Measurements from ENCODE around the gene UBE2Z.
A peak's percentile ranks its signal among the peaks of the same experiment; 100 is the strongest.
"Not testable (repeated sequence)": the region's sequence is repeated elsewhere in the genome, so short reads cannot be mapped to it uniquely, and the experiment has no call there.

UBE2Z gene

DNA sequence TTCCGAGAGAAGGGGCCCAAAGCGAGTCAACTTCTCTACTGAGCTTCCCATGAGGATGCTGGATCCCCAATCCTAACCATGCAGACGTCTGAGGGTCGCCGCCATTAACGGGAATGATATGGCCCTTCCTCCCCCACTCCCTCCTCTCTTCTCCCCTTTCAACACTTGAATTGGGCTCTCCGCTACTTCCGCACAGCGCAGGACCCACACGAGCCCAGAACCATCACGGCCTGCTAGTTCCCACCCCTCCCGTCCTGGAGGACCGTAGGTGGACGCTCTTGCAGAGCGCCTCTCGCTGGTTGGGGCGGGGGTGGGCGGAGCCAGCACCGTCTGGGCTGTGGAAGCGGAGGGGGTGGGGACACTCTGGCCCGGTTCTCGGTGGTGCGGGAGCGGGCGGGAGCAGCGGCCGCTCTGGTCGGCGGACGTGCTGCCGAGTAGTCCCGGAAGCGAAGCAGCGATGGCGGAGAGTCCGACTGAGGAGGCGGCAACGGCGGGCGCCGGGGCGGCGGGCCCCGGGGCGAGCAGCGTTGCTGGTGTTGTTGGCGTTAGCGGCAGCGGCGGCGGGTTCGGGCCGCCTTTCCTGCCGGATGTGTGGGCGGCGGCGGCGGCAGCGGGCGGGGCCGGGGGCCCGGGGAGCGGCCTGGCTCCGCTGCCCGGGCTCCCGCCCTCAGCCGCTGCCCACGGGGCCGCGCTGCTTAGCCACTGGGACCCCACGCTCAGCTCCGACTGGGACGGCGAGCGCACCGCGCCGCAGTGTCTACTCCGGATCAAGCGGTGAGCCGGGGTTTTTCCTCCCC is at the start of gene UBE2Z:
UBE2Z (plus strand) TSS at position 361 of the 797 bp plus-strand sequence; CDS start at position 458, 97 bp downstream.
- H3K4me3 ChIP-seq (ENCODE audit: low read depth, low read length) = peak within 1 kb of the TSS; percentile 55
- DNase-seq (ENCODE audit: low read depth) = peak; percentile 90

DNA sequence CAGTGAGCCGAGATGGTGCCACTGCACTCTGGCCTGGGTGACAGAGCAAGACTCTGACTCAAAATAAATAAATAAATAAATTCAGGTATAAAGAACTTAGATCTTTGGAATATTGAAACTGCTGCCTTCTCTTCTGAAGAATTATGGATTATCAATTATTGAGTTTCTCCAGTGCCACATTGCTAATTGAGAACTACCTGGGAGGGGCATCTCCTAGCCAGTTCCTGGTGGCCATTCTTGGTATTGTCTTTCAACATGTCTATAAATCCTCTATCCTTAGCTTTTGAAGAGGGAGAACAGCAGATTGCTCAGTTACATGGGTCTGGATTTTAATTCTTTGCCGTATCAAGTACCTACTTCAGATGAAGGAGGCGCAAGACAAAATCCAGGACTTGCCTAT is 48.2 kb upstream of the UBE2Z start:
- no peak overlapping the region for H3K4me3 ChIP-seq (ENCODE audit: low read depth, low read length)
- no peak for DNase-seq (ENCODE audit: low read depth)

DNA sequence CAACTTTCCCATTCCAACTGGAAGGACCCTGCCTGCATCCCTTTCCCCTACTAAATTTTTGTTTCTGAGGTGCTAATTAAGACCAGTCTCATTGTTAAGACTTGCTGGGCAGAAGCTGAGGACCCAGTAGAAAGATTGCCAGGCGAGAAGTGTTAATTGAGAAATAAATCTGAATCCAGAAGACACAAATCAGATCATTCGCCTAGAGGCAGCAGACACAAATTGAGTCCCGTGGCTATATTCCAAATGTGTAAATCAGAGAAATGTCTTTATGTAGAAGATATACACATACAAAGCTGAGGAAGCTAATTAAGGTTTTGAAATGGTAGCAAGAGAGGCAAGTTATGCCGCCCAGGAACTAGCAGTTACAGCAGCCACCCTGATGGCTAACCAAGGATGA is 47.8 kb upstream of the UBE2Z start:
- no peak for DNase-seq (ENCODE audit: low read depth)
- no peak overlapping the region for H3K4me3 ChIP-seq (ENCODE audit: low read depth, low read length)

DNA sequence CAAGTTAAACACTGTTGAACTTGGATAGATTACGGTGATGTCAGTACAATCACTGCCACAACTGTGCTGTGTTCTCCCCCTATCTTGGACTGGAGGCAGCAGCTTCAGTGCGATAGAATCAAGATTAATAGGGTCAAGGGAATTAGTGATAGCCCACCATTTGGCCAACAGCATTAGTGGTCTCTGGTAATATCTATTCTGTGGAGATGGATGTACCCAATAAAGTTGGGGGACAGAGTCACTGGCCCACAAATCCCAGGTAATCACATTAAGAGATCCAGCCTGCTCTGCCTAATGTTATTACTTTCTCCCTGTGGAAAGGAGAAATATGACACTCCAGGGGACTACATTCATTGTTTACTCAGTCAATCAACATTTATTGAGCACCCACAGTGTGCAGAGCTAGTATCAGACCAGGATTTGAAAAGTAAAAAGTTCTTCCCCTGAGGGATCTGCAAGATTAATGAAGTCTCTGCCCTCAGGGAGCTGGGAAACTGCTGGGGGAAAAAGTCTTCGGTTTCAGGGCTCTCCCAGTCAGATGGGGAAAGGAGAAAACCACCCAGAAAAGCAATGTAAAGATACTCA is 39.2 kb upstream of the UBE2Z start:
- H3K4me3 ChIP-seq (ENCODE audit: low read depth, low read length) = no peak overlapping the region
- DNase-seq (ENCODE audit: low read depth) = no peak

DNA sequence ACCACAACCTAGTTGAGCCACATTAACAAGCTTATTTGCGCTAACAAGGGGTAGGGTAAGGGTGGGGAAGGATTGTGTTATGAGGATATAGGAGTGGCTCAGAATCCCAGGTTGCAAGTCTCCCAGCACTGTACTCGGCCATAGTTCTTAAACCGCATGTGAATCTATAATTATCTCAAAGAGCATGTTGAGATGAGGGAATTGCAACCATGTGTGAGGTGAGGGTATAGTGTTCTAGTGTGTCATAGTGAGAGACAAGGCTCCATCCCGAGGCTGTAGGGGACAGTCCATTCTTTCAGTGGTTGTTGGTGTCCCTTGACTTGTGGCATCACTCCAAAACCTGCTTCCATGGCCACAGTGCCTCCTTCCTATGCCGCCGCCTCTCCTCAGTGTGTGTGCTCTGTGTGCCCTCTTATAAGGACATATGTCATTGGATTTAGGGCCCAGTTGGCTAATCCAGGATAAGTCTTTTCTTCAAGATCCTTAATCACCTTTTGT is 38.3 kb upstream of the UBE2Z start:
- DNase-seq (ENCODE audit: low read depth) = no peak
- H3K4me3 ChIP-seq (ENCODE audit: low read depth, low read length) = no peak overlapping the region

DNA sequence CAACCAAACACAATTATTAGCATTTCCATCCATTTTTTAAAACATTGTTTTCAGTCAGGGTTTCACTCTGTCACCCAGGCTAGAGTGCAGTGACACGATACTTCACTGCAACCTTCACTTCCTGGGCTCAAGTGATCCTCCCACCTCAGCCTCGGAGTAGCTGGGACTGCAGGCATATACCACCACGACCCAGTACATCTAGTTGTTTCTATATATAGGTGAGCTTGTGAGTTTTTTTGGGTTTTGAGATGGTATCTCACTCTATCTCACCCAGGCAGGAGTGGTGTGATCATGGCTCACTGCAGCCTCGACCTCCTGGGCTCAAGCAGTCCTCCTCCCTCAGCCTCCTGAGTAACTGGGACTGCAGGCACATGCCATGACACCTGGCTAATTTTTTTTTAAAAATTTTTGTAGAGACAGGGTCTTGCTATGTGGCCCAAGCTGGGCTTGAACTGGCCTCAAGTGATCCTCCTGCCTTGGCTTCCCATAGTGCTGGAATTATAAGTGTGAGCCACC is 37.1 kb upstream of the UBE2Z start:
- DNase-seq (ENCODE audit: low read depth) = no peak
- no peak overlapping the region for H3K4me3 ChIP-seq (ENCODE audit: low read depth, low read length)

DNA sequence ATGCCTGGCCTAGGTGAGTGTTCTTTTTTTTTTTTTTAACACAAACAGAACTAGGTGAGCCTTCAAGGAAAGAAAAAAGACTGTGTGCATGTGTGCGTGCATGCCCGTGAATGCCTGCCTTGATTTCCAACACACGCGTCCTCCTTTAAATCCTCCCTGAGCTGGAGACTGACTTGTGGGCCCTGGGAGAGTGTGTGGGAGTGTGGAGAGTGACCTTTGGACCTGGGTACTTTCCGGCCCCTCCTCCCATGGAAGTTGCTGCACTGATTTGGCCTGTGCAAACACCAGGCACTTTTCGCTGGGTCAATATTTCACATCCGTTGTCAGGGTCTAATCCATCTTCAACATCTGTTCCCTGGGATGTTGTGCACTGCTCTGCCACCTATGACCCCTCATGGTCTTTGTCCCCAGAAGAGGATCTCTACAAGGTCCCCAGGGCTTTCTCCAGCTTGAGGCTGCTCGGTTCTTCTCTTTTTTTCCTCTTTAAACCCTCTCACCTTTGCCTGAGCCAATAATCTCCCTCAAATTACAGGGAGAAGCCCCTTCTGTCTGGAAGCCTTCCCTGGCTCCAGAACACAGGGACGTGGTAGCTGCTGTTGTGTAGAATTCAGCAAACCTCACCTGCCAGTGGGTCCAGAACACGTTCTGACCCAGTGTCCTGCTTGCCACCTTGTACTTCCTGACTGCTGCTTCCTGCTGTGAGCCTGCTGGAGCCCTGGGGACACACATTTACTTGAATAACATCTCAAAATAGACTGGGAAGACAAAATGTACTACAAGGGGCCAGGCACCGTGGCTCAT is 36.5 kb upstream of the UBE2Z start:
- no peak overlapping the region for H3K4me3 ChIP-seq (ENCODE audit: low read depth, low read length)
- no peak for DNase-seq (ENCODE audit: low read depth)

DNA sequence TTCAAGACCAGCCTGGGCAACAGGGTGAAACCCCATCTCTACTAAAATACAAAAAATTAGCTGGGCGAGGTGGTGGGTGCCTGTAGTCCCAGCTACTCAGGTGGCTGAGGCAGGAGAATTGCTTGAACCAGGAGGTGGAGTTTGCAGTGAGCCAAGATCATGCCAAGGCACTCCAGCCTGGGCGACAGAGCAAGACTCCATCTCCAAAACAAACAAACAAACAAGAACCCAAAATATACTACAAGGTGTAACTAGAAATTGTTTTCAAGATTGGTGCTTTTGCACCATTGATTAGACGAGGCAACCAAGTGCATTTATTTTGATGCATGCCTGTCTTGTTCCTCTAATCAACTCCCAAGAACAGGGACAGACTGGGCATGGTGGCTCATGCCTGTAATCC is 35.8 kb upstream of the UBE2Z start:
- H3K4me3 ChIP-seq (ENCODE audit: low read depth, low read length); DNase-seq (ENCODE audit: low read depth): not testable (repeated sequence)

DNA sequence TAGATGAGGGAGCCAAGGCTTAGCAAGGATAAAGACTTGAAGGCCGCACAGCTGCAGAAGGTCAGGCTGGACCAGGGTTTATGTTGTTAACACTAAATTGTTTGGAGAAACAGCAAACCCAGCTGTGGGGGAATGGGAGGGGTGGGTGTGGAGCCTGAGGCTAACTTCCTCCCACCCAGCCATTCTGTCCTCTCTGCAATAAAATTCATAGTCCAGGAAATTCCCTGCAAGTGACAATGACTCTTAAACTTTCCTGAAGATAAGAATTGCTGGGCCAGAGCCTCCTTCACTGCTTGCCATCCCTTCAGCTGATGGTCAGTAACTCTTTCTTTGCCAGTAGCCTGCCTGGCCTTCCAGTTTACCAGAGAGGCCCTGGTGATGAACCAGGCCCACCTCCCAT is 35.0 kb upstream of the UBE2Z start:
- no peak for DNase-seq (ENCODE audit: low read depth)
- no peak overlapping the region for H3K4me3 ChIP-seq (ENCODE audit: low read depth, low read length)

DNA sequence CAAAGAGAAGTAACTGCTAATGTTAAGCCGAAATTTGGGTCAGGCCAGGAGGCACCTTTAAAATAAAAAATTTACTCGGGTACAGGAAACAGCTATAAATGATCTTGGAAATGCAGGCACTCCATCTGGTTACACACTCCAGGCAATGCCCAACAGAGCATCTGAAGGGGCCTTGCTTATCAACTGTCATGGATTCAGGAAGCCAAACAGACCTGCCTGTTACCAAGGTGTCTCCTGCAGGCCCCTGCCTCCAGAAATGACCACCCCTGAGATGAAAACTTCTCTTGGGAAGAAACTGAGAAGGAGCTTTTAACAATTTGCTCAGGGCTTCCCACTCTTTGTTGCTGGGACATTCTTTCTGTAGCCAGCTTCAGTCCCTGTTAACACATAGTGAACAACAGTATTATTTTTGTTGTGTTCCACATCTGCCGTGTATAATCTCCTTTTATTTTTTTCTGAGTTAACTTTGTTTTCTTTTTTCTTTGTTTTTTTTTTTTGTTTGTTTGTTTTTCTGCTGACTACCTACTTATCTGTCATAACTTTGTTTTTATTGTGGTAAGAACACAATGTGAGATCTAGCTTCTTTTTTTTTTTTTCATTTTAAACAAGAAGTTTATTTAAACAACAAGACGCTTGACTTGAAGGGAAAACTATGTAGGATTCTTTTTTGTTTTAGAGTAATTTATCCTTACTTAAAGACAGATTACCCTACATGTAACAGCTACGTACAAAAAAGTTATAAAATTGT is 34.3 kb upstream of the UBE2Z start:
- no peak for DNase-seq (ENCODE audit: low read depth)

DNA sequence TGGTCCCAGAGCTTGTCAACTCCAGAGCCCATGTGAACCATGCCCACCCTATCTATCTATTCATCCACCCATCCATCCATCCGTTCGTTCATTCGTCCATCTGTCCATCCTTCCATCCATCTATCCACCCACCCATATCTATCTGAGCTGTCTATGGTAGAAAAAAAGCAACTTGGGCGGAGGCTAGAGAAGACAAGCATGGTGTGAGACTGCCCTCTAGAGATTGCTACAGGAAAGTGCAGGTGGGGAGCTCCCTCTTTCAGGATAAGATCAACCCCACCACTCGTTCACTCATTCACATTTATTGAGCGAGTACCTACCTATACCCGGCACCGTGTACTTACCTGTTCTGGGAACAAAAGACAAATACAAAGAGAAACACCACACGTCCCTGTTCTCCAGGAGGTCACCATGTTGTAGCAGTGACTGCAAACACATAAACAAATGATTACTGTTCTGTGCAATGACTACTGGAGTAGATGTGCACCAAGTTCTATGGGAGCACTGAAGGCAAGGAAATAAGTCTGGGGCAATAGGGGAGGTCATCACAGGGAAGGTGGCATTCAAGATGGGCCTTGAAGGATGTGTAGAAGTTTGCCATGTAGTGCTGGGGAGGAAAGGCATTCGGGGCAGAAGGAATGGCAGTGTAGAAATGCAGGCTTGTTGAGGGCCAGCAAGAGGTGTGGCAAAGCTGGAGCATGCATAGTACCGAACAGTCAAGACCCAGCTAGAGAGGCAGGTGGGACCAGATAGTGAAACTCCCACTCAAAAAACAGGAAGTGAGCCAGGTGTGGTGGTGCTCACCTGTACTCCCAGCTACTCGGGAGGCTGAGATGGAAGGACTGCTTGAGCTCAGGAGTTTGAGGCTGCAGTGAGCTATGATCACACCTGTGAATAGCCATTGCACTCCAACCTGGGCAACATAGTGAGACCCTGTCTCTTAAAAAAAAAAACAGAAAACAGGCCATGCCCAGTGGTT is 29.0 kb upstream of the UBE2Z start:
- DNase-seq (ENCODE audit: low read depth) = peak; percentile 14
- H3K4me3 ChIP-seq (ENCODE audit: low read depth, low read length) = no peak overlapping the region

More for the DNA sequence above, 34.3 kb upstream of the UBE2Z start:
- H3K4me3 ChIP-seq (ENCODE audit: low read depth, low read length) = no peak overlapping the region

DNA sequence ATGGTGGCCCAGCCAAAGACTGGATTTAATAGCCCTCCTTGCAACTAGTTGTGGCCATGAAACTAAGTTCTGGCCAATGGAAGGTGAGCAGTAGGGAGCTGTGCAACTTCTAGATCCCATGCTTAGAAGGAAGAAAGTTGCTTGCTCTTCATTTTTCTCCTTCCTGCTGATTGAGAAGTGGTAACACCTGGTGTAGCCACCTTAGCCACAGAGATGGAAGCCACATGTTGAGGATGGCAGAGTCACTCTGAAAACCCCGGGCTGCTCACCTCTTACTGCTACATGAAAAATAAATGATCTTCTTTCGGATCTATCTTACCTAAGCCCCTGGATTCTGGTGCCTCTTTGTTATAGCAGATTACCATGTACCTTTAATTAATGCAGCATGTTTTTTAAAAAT is 25.9 kb upstream of the UBE2Z start:
- no peak overlapping the region for H3K4me3 ChIP-seq (ENCODE audit: low read depth, low read length)
- no peak for DNase-seq (ENCODE audit: low read depth)

DNA sequence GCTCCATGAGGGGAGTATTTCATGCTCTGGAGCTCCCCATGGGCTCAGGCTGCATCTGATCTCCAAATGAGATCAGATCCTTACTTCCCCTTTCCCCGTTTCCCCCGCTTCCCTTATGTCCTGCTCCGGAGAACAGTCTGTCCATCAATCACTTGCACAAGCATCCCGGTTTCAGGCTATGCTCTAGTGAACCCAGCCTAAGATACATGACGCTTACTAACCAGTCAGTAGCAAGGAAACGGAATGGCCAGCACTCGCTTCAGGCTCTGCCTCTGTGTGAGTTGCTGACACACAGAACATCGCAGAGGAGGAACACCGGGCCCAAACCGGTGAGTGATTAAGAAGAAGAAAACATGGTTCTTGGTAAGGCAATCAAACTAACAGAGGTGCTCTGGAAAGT is 25.0 kb upstream of the UBE2Z start:
- DNase-seq (ENCODE audit: low read depth) = no peak
- no peak overlapping the region for H3K4me3 ChIP-seq (ENCODE audit: low read depth, low read length)

DNA sequence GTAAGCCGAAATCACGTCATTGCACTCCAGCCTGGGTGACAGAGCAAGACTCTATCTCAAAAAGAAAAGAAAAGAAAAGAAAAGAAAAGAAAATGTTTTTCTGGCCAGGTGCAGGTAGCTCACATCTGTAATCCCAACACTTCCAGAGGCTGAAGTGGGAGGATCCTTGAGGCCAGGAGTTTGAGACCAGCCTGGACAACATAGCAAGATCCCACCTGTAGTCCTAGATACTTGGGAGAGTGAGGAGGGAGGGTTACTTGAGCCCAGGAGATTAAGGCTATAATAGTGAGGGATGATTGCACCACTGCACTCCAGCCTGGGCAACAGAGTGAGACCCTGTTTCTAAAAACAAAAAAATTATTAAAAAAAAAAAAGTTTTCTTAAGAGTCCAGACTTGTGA is 18.1 kb upstream of the UBE2Z start:
- H3K4me3 ChIP-seq (ENCODE audit: low read depth, low read length) = no peak overlapping the region
- no peak for DNase-seq (ENCODE audit: low read depth)

DNA sequence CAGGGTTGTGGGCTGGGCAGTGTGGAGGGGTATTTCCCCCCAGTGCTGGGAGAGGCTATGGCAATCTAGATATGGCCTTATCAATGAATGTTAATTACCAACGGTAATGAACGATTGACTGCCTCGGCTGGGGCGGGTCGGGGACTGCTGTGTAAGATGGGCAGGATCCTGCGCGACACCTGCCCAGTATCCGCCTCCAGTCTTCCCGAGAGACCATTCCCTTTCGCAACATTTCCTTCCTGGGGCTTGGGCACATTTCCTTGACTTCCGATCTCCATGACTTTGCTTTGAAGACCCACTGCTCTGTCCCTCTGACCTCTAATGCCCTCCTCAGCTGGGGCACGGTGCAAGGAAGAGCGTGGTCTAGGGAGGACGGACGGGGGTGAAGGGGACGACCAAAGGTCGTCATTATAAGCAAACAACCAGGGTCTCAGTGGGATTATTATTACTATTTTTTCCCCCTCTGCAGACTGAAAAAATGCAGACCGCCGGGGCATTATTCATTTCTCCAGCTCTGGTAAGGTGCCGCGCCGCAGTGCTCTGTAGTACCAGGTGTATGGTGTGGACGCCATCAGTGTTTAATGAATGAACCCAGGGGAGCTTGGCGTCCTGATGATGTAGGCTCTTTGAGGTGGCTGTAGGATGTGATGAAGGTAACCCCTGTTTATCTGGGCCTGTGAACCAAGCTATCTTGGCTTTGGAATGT is 15.1 kb upstream of the UBE2Z start:
- DNase-seq (ENCODE audit: low read depth) = no peak
- H3K4me3 ChIP-seq (ENCODE audit: low read depth, low read length) = peak overlapping the region; percentile 99

DNA sequence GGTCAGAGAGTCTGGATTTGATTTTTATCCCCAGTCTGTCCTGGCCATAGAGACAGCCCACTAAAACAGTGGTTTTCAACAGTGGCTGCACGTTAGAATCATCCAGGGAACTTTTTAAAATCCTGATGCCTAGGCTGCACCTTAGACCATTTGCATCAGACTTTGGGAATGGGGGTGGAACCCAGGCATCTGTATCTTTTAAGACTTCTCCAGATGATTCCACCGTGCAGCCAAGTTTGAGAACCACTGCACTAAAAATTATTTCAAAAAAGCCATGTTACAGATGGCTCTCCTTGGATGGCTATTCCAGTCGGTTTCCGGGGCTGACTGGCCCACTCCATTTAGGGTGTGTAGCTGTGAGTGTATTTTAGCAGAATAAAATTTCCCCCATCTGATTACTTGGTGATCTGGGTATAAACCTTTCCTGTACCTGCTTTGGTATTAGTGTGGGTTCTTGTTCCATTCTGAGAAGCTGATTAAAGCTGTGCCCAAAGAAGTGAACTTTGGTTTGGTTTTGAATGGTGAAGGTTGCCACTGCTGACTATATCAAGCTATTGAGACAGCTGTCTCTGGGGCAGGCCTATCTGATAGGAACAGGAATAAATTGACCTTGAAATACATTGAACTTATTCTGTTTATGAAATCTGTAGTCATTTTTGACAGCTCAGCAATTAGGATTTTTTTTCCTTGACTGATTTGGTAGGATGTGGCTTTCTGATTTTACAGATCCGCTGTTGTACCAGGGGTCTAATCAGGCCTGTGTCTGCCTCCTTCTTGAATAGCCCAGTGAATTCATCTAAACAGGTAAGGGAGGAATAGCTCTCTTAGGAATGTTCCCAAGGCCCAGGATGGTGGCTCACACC is 14.3 kb upstream of the UBE2Z start:
- DNase-seq (ENCODE audit: low read depth) = no peak
- H3K4me3 ChIP-seq (ENCODE audit: low read depth, low read length) = peak overlapping the region; percentile 99

DNA sequence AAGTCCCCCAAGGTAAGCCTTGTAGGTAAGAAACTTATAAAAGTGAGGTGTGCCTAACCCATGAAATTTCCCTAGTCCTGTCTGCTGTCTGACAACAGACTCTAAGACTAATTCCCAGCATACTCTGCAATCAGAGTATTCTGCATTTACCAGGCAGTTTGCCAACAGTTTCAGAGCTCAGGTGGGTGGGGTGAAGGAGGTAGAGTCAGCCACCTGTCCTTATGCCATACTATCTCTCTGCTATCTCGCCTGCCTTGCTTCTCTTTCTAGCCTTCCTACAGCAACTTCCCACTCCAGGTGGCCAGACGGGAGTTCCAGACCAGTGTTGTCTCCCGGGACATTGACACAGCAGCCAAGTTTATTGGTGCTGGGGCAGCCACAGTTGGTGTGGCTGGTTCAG is 13.3 kb upstream of the UBE2Z start:
- DNase-seq (ENCODE audit: low read depth) = no peak
- no peak overlapping the region for H3K4me3 ChIP-seq (ENCODE audit: low read depth, low read length)

Data from skeletal muscle cell (primary cell).